ENCODE data around the gene TF.

Gene TF

GRCh38 chr3:133744241-133744640, 2.0 kb upstream of the TF start:
- intact Hi-C loops (cut with DNase I), result no loop called here
- DNase-seq, result no peak

GRCh38 chr3:133745108-133745507, 1.1 kb upstream of the TF start:
- intact Hi-C loops (cut with DNase I), result no loop called here
- no peak for DNase-seq

- intact Hi-C loops (cut with DNase I), result no loop called here
- DNase-seq, result peak in 9 of 42 donors; percentile 15 to 74 (median 28)
Measured at GRCh38 chr3:133746712-133747066, 496 bp downstream of the TF start.

GRCh38 chr3:133747373-133747772, 1.2 kb downstream of the TF start:
- intact Hi-C loops (cut with DNase I), result no loop called here
- DNase-seq, result peak in 2 of 42 donors; percentile 18 to 32

GRCh38 chr3:133747907-133748639, 1.9 kb downstream of the TF start:
- DNase-seq, result peak in 25 of 42 donors; percentile 21 to 77 (median 44)
- intact Hi-C loops (cut with DNase I), result no loop called here

GRCh38 chr3:133749427-133750258, 3.5 kb downstream of the TF start:
- no peak for DNase-seq
- intact Hi-C loops (cut with DNase I), result loop anchor here (10.0 kb wide), 1 partner anchor 85 kb away; the partner anchor contains the start of gene TOPBP1

- DNase-seq, result peak in 2 of 42 donors; percentile 24 to 46
- intact Hi-C loops (cut with DNase I), result loop anchor here (10.0 kb wide), 1 partner anchor 85 kb away; the partner anchor contains the start of gene TOPBP1
Measured at GRCh38 chr3:133750259-133750656, 4.1 kb downstream of the TF start.

- no peak for DNase-seq
- intact Hi-C loops (cut with DNase I), result loop anchor here (10.0 kb wide), 1 partner anchor 88 kb away; the partner anchor contains the start of gene TOPBP1
Measured at GRCh38 chr3:133753107-133753778, 7.0 kb downstream of the TF start.

- DNase-seq, result no peak
- intact Hi-C loops (cut with DNase I), result loop anchor here (10.0 kb wide), 1 partner anchor 89 kb away; the partner anchor contains the start of gene TOPBP1
Measured at GRCh38 chr3:133753779-133754164, 7.6 kb downstream of the TF start.

GRCh38 chr3:133754455-133754854, 8.3 kb downstream of the TF start:
- intact Hi-C loops (cut with DNase I), result loop anchor here (10.0 kb wide), 1 partner anchor 90 kb away; the partner anchor contains the start of gene TOPBP1
- no peak for DNase-seq

GRCh38 chr3:133754973-133755828, 9.0 kb downstream of the TF start:
- intact Hi-C loops (cut with DNase I), result loop anchor here (10.0 kb wide), 1 partner anchor 90 kb away; the partner anchor contains the start of gene TOPBP1
- no peak for DNase-seq

GRCh38 chr3:133756716-133757694, 10.8 kb downstream of the TF start:
- DNase-seq, result no peak
- intact Hi-C loops (cut with DNase I), result loop anchor here (10.0 kb wide), 1 partner anchor 92 kb away; the partner anchor contains the start of gene TOPBP1

- no peak for DNase-seq
- intact Hi-C loops (cut with DNase I), result loop anchor here (10.0 kb wide), 1 partner anchor 93 kb away; the partner anchor contains the start of gene TOPBP1
Measured at GRCh38 chr3:133757701-133758567, 11.7 kb downstream of the TF start.

GRCh38 chr3:133758568-133758928, 12.4 kb downstream of the TF start:
- DNase-seq, result no peak
- intact Hi-C loops (cut with DNase I), result loop anchor here (10.0 kb wide), 1 partner anchor 94 kb away; the partner anchor contains the start of gene TOPBP1

GRCh38 chr3:133758964-133759739, 13.0 kb downstream of the TF start:
- intact Hi-C loops (cut with DNase I), result loop anchor here (10.0 kb wide), 1 partner anchor 94 kb away; the partner anchor contains the start of gene TOPBP1
- no peak for DNase-seq

All from head of caudate nucleus (tissue), 42 donors.